Measurements from ENCODE around the gene KLF7. TPM values are rescaled to one million over a fixed set of nuclear protein-coding genes. Genes with fewer than 3 reads are reported as not detected.

Gene KLF7
- total and polyA plus RNA-seq, 2 donors (not counting 1 experiment from before 2014, with no cell fraction given): 12.9 to 21.0 TPM

DNA sequence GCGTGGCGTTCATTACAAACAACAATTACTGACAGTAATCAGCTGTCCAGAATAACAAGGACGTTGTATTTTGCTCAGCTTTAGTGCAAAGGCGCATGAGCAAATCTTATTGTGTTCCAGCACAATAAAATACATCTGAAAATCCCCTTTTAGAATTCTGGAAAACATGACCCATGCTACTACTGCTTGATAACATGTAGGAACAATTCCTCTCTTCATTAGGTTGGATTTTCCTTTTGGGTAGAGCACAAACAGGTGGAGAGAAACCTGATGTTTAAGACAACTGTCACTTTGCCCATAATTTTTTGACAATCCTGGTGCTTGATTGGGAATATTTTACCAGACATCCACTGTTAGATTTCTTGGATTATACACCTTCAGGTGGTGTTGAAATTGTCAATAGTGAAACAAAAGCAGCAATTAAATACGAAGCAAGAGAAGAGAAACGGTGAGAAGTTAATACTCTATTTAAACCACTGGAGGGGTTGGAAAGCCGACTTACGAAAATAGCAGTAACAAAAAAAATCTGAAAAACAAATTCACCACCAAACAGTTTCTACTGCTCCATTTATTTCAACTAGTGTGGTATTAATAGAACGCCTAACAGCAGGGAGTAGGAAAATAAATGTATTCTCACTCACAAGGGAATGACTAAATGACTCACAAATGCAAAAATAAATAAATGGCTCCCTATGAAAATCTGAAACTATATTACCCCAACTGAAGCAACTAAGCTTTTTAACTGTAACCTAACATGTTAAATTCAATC lies 123.8 kb downstream of the KLF7 start:
- no peak overlapping the region for H3K9ac ChIP-seq (ENCODE audit: insufficient read depth, low read length)
- no peak overlapping the region for H3K4me3 ChIP-seq (replicated peaks in 1 of 4; ENCODE audit: control extremely low read depth in 1 of 4, insufficient read depth in 1 of 4, low read depth in 3 of 4, low read length in 4 of 4)
- H3K4me1 ChIP-seq (ENCODE audit: control insufficient read depth, extremely low read depth, insufficient read depth, low read length): no peaks in the 10 kb centered on the region
- H3K4me2 ChIP-seq (ENCODE audit: extremely low read depth, insufficient read depth, low read length): no peak overlapping the region
- no peak overlapping the region for H2AFZ ChIP-seq (ENCODE audit: low read length)
- peak; percentile 44 to 52 for DNase-seq (ENCODE audit: low read depth in 2 of 2)
- no peaks in the 10 kb centered on the region for H3K9me3 ChIP-seq (ENCODE audit: control insufficient read depth, insufficient read depth, low read depth, low read length)
- no peaks in the 10 kb centered on the region for H4K20me1 ChIP-seq (ENCODE audit: control insufficient read depth, extremely low read depth, insufficient read depth, low read length)
- no peaks in the 10 kb centered on the region for H3K27me3 ChIP-seq (ENCODE audit: control insufficient read depth, insufficient read depth, low read length)
- TF ChIP-seq EZH2 (IDR thresholded peaks at IDR 0.05; ENCODE audit: low read length, missing control alignments): no peak
- TF ChIP-seq, protein P1, sequence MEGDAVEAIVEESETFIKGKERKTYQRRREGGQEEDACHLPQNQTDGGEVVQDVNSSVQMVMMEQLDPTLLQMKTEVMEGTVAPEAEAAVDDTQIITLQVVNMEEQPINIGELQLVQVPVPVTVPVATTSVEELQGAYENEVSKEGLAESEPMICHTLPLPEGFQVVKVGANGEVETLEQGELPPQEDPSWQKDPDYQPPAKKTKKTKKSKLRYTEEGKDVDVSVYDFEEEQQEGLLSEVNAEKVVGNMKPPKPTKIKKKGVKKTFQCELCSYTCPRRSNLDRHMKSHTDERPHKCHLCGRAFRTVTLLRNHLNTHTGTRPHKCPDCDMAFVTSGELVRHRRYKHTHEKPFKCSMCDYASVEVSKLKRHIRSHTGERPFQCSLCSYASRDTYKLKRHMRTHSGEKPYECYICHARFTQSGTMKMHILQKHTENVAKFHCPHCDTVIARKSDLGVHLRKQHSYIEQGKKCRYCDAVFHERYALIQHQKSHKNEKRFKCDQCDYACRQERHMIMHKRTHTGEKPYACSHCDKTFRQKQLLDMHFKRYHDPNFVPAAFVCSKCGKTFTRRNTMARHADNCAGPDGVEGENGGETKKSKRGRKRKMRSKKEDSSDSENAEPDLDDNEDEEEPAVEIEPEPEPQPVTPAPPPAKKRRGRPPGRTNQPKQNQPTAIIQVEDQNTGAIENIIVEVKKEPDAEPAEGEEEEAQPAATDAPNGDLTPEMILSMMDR (conservative IDR thresholded peaks at IDR 0.05 in 1 of 2, IDR thresholded peaks at IDR 0.05 in 1 of 2; ENCODE audit: low read depth in 1 of 2, low read length in 2 of 2): no peak
- H3K27ac ChIP-seq (ENCODE audit: insufficient read depth, low read length): no peak overlapping the region
- no peaks in the 10 kb centered on the region for H3K79me2 ChIP-seq (ENCODE audit: control insufficient read depth, insufficient read depth, low read length)
- no peaks in the 10 kb centered on the region for H3K36me3 ChIP-seq (ENCODE audit: control insufficient read depth, insufficient read depth, low read length)

DNA sequence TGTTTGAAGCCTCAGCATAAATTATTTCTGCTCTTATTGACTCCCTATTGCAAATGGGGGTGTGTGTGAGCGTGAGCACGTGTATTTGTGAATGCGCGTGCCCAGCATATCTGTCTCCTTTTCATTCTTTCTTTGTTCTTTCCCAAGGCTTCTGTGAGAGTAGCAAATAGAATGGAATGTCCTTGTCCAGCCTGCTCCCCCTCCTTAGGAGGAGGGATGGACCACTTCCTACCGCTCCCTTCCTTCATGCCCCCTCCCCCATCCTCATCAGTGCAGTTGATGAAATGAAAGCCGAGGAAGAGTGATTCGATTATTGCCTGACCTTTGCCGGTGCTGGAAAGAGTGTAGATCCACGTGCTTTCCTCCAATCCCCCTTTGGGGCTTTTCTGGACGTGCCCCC lies 124.5 kb downstream of the KLF7 start:
- Histone ChIP-seq H3K9ac (ENCODE audit: insufficient read depth, low read length) (no peak overlapping the region), H2AFZ (ENCODE audit: low read length) (no peak overlapping the region)

DNA sequence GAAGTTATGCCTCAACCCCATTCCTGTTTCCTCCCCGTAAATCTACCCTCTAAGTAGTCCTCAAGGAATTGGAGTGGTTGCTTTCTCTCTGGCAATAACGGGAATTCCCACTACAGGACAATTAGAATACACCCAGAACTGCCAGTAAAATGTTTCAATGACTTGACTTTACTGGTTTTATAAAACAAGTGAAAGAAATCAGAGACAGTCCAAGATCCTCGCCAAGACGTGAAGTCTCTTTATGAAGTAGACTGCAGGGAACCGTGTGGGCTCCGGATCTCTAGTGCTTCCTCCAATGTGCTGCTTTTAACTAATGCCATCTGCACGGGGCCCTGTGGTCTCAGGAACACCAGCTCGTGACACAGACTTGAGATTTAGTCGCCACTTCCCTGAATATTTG lies 125.1 kb downstream of the KLF7 start:
- H3K9me3 ChIP-seq (ENCODE audit: control insufficient read depth, insufficient read depth, low read depth, low read length): no peaks in the 10 kb centered on the region
- H3K4me2 ChIP-seq (ENCODE audit: extremely low read depth, insufficient read depth, low read length): no peak overlapping the region
- no peak for DNase-seq (ENCODE audit: low read depth in 2 of 2)
- H4K20me1 ChIP-seq (ENCODE audit: control insufficient read depth, extremely low read depth, insufficient read depth, low read length): no peaks in the 10 kb centered on the region
- H3K36me3 ChIP-seq (ENCODE audit: control insufficient read depth, insufficient read depth, low read length): no peaks in the 10 kb centered on the region
- H3K4me3 ChIP-seq (replicated peaks in 1 of 4; ENCODE audit: control extremely low read depth in 1 of 4, insufficient read depth in 1 of 4, low read depth in 3 of 4, low read length in 4 of 4): no peak overlapping the region
- no peak for TF ChIP-seq EZH2 (IDR thresholded peaks at IDR 0.05; ENCODE audit: low read length, missing control alignments)
- TF ChIP-seq, protein P1 (conservative IDR thresholded peaks at IDR 0.05 in 1 of 2, IDR thresholded peaks at IDR 0.05 in 1 of 2; ENCODE audit: low read depth in 1 of 2, low read length in 2 of 2): no peak
- no peaks in the 10 kb centered on the region for H3K27me3 ChIP-seq (ENCODE audit: control insufficient read depth, insufficient read depth, low read length)
- no peaks in the 10 kb centered on the region for H3K4me1 ChIP-seq (ENCODE audit: control insufficient read depth, extremely low read depth, insufficient read depth, low read length)
- no peaks in the 10 kb centered on the region for H3K79me2 ChIP-seq (ENCODE audit: control insufficient read depth, insufficient read depth, low read length)
- no peak overlapping the region for H3K27ac ChIP-seq (ENCODE audit: insufficient read depth, low read length)
- no peak overlapping the region for H3K9ac ChIP-seq (ENCODE audit: insufficient read depth, low read length)
- H2AFZ ChIP-seq (ENCODE audit: low read length): no peak overlapping the region

More for the DNA sequence above, 124.5 kb downstream of the KLF7 start:
- TF ChIP-seq, protein P1 (conservative IDR thresholded peaks at IDR 0.05 in 1 of 2, IDR thresholded peaks at IDR 0.05 in 1 of 2; ENCODE audit: low read depth in 1 of 2, low read length in 2 of 2): no peak
- TF ChIP-seq EZH2 (IDR thresholded peaks at IDR 0.05; ENCODE audit: low read length, missing control alignments): no peak
- no peak overlapping the region for H3K4me3 ChIP-seq (replicated peaks in 1 of 4; ENCODE audit: control extremely low read depth in 1 of 4, insufficient read depth in 1 of 4, low read depth in 3 of 4, low read length in 4 of 4)
- no peaks in the 10 kb centered on the region for H3K36me3 ChIP-seq (ENCODE audit: control insufficient read depth, insufficient read depth, low read length)
- no peaks in the 10 kb centered on the region for H3K9me3 ChIP-seq (ENCODE audit: control insufficient read depth, insufficient read depth, low read depth, low read length)
- no peak overlapping the region for H3K27ac ChIP-seq (ENCODE audit: insufficient read depth, low read length)
- peak; percentile 6 to 52 for DNase-seq (ENCODE audit: low read depth in 2 of 2)
- no peak overlapping the region for H3K4me2 ChIP-seq (ENCODE audit: extremely low read depth, insufficient read depth, low read length)
- H3K27me3 ChIP-seq (ENCODE audit: control insufficient read depth, insufficient read depth, low read length): no peaks in the 10 kb centered on the region
- no peaks in the 10 kb centered on the region for H3K79me2 ChIP-seq (ENCODE audit: control insufficient read depth, insufficient read depth, low read length)
- no peaks in the 10 kb centered on the region for H4K20me1 ChIP-seq (ENCODE audit: control insufficient read depth, extremely low read depth, insufficient read depth, low read length)
- H3K4me1 ChIP-seq (ENCODE audit: control insufficient read depth, extremely low read depth, insufficient read depth, low read length): no peaks in the 10 kb centered on the region

Data from fibroblast of lung (primary cell).